ENCODE data around the gene RBP5.

- TF ChIP-seq MAX (IDR thresholded peaks at IDR 0.05) (no peak), CTCF (IDR thresholded peaks at IDR 0.05; ENCODE audit: low read depth, low read length, missing input control) (no peak), JUND (IDR thresholded peaks at IDR 0.05) (no peak)
Observed at GRCh38 chr12:7101047-7101693, 27.5 kb downstream of the RBP5 start.

Measured in liver (tissue), 3 donors.